Medulla oblongata (tissue), 1 donor: ENCODE measurements around the gene DPYSL4.

Experiments
- DNase-seq: peaks from one replicate; pipeline ENCODE4 v3.0.0-alpha.2; 2015; ENCODE audit errors: extremely low spot score

DPYSL4 gene

DNA sequence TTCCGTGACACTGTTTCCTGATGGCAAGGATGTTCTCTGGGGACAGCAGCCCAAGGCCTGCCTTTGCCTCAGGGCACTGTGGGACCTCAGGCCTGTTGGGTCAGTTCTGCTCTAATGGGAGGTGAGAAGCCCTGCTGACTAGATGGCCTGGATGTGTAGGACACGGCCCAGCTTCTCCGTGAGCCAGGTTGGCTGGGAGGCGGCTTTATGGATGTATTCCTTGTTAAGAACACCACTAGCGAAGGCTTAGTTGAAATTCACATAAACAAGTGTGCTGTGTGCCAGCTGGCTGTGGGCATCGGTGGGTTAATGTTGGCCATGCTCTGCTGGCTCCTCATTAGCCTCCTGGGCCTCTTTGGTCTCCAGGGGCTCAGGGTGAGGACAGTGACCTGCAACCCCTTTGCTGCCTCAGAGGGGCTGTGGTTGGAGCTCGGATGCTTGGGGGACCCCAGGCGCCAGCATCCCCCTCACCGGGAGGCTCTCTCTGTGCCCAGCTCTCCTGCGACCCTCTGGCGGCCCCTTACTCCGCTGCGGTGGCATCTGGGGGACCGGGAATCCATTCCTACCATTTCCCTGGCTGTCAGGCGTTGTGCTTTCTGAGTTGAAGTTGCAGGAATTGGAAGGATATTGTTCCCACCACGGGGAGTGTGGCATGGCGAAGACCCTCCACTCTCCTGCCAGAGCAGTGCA lies 22.8 kb upstream of the DPYSL4 start:
- DNase-seq, result no peak

DNA sequence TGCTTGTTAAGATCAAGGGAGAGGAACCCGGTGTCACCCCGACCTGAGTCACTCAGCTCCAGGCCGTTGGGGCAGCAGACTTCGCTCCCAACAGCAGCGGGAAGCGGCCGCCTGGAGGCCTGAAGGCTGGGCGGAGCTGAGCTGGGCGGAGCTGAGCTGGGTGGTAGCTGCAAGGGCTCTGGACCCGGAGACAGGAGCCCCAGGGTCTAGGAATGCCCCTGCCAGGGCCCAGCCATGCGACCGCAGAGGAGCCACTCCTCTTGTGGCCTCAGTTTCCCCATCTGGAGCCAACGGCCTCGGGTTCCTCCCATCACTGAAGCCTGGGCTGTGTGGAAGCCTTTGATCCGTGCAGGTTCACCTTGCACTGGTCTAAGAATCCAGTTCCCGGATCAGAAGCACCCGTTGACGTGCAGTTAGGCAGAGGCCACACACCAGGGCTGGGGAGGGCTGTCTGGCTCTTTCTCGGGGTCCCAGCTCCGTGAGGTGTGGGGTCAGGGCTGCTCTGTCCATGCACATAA lies 21.9 kb upstream of the DPYSL4 start:
- DNase-seq, result no peak

DNA sequence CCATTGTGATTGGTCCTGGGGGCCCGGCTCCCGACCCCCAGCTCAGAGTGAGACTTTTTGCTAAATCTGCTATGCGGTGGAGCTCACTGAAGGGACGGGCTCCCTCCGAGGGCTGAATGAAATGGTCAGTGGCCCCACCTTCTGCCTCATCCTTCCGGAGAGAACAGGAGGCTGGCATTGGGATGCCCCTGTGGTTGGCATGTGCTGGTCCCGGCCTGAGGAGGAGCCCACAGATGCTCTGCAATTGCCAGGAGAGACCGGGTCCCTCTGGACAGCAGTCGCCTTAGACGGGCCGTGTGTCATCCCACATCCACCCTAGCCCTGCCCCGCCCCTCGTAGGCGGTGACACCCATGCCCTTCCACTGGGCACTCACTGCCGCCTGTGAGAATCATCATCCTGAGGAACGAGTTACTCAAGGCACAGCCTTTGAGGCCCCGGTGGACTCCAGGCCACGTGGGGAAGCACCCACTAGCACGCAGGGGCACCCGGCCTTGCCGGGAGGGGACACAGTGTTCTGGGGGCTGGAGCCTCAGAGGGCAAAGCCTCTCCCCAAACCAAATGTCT lies 21.2 kb upstream of the DPYSL4 start:
- no peak for DNase-seq

DNA sequence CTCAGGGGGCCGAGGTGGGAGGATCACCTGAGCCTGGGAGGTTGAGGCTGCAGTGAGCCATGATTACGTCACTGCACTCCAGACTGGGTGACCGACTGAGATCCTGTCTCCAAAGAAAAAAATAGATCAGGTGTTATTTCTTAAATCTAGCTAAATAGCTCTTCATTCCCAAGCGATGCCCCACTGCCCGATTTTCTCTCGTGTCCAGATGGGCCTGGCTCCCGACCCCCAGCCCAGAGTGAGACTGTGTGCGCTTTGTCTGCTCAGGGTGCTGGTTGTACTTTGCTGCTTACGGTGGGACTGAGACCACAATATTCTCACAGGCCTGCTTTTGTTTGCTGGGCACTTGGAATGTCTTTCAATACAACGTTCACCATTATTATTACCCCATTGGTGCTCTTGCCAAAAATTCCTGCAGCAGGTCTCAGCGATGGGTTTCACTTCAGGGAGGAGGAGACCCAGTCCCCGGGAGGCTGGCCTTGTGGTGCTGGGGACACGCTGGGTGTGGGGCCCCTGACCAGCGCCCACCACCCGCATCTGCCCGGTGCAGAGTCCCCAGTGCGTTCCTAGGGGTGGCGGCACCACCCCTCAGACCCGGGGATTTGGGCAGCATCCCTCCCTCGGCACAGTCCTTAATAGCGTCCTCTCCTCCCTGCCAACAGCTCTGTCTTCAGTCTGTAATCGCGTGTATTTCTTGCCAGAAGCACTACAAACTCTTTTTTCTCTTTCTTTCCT lies 20.4 kb upstream of the DPYSL4 start:
- DNase-seq, result no peak

DNA sequence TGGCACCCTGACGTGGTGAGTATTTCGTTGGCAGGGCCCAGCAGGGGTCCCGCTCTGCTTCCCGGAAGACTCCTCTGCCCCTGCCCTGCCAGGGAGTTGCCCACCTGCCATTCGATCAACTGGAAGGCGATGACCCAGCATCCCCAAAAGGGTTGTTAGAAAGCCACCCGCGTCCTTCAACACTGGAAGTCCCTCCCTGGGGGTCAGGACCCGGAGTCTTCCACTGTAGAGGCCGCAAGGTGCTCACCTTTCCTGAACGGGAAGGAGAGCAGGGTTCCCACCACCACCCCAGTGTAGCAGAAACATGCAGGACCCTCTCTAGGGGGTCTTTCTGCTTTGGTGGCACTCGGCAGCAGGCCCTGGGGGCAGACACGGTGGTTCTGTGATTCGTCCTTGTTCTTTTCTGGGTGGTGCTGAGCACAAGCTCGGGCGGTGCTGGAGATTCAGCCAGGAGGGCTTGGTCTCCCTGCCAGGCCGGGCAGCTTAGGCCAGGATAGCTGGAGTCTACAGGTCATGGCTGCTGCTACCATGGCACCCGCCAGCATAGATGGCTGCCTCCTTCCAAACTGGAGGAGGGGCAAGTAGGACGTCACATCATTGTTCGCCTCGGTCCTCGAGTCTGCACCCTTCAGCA lies 19.6 kb upstream of the DPYSL4 start:
- DNase-seq, result no peak

DNA sequence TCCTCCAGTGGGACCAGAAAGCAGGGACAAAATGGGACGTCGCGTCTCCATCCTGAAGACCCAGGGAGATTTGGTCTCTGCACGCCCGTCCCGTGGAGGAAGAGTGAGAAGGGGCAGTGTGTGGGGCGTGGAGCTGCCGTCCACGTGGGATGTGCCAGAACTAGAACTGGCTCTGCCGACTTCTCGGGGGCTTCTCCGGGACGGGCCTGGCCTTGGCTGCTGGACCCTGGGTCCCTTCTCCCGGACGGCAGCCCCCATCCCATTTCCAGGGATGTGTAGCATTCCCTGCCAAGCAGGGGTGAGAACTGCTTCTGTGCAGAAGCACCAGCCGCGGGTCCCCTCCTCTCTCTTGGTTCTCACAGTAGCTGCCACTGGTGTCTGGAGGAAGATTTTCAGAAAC lies 18.8 kb upstream of the DPYSL4 start:
- DNase-seq, result no peak

DNA sequence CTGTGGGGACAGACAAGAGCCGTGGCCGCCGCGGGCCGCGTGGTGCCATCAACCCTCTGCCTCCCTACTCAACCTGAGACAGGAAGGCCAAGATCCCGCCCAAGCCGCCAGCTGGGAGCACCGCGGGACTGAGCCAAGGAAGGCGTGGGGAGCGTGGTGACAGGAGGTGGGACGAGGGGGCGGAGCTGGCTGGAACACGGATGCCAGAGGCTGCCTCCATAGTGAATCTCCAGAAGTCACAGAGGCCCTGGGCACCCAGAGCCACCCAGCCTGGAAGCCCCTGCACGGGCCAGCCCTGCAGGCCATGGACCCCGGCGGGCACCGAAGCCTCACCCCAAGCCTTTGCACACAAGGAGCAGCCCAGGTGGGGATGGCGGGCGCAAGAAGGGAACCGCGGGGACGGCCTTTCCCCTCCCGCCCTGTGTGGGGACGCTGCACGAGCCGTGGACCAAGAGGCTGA lies 18.1 kb upstream of the DPYSL4 start:
- DNase-seq, result no peak

DNA sequence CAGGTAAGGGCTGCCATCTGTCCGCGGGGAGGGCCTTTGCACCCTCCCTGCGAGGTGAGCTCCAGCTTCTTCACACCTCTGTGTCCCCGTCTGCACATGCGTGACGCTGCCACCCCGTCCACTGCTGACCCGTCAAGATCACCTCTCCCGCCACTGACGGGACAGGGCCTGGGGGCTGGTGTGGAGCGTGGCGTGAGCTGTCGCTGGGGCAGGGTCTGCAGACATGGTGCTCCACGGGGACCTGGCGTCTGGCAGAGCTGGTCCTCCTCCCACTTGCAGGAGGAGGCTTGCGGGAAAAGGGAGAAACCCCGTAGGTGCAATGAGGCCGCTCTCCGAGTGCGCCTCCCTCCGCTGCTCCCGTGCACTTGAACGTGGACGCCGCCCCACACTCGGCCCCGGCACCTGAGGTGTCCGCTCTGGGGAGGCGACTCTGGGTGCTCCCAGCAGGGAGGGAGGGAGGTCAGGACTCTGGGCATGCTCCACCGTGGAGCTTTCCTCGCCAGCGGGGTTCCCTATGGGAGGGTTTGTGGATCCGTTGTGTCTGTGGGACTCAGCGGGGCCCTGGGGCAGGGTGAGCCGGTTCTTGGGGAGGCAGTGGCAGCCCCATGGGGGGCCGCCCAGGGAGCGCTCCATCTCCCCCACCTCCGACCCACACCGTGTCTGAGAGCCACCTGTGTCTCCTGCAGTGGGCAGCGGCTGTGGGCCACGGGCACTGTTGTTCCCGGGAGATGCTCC lies 17.6 kb upstream of the DPYSL4 start:
- no peak for DNase-seq

DNA sequence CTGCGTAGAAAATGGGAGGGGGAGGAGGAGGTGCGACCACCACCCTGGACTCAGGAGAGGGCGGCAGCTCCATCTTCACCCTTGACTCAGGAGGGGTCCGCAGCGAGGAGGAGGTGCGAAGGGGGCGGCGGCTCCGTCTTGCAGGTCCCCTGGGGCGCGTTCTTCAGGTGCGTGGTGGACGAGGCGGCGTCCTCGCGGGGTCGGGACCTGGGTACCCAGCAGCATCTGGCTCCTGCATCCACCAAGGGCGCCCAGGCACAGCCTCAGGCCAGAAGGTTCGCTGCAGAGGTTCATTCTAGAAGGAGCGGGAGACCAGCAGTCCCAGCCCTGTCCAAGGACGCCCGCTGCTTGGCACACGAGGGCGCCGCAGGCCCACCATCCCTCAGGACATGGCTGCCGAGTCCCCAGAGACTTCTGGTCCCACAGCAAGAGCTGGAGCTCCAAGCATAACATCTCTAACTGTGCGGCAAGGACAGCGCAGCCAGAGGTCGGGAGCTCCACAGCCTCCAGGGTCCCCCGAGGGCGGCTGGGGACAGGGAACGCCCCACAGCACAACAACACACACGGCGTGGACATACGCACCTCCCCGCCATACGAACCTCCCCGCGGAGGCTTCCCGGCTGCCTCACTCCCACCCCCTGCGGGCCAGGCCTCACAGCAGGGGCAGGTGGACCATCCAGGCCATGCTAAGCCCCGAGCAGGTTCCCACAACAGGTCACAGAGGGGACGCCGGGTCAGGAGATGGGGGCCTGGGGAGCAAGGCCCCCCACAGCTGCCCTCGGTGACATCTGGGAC lies 16.8 kb upstream of the DPYSL4 start:
- no peak for DNase-seq

DNA sequence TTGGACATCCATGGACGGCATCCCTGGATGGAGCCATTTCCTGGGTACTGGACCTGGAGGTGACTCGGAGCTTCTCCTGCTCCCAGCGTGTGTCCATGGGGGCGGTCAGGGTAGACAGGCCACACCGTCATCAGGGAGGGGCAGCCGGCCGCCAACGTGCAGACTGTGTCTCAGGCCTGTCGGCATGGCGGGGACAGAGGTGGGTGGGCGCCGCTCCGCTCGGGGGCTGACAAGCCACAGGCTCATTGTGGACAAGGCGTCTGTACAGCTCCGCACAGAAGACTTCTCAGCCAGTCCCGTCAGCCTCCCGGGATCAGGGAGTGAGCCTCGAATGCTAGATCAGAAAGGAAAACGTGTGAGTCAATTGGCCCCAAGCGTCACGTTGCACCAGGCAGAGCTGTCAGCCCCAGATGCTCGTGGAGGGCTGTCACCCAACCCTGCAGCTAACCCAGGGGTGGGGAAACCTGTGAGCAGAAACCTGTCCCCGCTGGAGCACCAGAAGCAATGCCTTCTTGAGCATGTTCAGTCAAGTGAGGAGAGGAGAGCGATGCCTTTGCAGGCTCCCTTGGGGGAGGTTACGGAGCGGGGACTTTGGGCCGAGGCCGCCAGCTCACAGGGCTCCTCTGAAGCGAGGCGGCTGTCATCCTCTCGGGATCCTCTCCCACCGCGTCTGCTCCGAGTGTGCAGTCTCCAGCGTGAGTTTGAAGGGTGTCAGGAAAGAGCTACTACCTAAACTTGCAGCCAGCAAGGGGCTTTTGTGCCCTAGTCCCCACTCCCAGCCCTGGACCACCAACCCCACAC lies 16.0 kb upstream of the DPYSL4 start:
- DNase-seq, result no peak

DNA sequence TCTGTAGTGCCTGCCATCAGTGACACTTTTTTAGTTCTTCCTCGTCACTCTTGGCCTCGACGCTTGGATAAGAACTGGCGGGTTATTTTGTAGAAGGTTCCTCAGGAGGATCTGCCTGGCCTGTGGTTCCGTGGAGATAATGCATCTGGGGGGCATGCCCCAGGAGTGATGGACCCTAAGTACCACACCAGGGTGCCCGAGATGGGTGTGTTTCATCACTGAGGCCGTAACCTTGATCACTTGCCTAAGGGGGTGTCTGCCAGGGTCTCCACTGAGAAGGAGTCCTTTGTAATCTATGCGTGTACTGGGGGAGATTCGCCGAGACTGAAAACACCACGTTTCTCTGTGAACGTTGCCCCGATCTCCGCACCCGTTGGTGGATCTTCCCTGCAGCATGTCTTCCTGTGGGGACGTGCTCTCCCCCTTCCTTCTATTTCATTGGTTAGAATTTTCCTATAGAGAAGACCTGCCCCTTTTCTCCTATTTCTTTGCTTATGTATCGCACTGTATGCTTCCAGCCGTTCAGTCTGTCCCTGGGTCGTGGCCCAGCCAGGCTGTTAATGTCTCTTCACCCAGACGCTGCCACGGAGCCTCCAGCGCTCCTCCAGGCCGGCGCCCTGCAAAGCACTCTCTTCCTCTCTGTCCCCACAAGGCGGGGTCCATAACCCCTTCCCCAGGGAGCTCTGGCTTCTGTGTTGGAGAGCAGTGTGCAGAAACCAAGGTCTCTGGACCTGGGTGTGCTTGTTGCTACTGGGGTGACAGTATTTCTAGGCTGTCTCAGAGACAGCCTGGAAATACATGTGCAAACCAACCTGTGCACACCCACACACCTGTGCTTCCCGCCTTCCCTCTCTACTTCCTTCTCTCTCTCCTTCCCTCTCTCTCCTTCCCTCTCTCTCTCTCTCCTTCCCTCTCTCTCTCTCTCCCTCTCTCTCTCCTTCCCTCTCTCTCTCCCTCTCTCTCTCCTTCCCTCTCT lies 14.4 kb upstream of the DPYSL4 start:
- no peak for DNase-seq

DNA sequence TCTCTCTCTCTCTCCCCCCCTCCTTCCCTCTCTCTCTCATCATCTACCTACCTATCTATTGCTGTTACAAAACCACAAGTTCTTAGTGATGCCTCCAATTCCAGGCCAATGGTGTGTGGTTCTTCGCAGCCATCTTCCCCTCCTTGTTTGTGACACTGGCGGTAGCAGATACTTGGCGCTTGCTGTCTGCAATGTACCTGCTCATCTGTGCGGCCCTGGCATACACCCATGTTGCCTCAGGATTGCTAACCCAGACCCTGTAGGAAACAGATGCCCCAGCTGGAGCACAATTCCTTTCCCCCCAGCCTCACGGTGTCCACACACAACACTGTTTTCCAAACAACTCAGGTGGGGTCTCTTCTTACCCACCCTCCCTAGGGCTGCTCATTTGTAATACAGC lies 13.6 kb upstream of the DPYSL4 start:
- no peak for DNase-seq

DNA sequence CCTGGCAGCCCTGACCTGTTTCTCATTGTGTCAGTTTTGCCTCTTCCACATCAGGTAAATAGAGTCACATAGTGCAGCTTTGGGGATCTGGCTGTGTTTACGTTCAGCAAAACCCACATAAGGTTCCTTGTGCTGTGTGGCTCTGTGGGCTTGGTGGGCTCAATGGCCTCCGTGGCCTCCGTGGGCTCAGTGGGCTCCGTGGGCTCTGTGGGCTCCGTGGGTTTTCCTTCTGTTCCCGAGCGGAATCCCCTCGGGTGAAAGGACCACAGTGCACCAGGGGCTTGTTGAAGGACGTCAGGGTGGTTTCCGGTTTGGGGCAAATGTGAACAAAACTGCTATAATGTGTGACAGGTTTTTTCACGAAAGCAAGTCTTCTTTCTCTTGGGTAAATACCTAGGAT lies 12.5 kb upstream of the DPYSL4 start:
- no peak for DNase-seq

DNA sequence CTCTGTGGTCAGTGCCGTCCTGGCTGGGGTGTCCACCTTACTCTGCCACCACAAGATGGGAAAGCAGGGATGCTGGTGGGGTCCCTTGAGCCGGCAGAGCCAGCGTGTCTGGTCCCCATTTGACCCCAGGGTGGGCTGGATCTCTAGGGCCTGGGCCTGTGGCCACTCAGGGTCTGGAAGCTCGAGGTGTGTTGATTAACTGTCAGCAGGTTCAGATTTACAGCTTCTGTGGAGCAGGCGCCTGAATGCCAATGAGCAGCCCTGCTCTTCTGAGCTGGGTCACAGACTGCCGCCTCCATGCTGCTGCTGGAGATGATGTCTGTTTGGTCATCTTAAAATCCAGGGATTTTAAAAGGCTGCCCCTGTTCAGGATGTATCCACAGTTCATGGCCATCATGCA lies 11.3 kb upstream of the DPYSL4 start:
- no peak for DNase-seq

DNA sequence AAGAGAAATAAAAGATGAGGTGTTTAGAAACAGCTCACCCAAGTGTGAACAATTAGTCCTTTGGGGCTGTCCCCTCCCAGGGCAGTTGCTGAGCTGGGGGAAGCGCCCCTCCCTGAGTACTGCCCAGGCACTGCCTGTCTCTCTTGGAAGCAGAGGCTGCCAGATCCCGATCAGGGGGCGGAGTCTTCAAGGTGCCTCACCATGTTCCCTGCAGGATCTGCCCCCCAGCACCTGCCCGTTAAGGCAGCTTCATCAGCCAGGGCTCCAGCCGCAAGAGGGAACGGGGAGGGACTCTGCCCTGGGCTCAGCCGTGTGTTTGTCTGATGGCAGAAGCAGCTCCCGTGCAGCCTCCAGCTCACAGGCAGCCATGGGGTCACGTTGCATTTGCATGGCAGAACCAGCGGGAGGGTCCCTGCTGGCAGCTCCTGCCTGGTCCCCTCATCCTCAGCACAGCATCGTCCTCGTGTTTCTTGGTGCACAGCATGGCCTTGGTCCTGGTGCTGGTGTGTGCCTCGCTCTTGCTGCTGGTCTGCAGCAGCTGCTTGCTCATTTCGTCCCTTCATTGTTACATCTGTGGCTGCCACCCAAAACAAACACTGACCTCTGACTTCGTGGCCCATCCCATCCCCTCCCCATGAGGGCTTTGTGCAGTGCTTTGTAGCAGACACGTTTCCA lies 10.7 kb upstream of the DPYSL4 start:
- peak; percentile 80 for DNase-seq

DNA sequence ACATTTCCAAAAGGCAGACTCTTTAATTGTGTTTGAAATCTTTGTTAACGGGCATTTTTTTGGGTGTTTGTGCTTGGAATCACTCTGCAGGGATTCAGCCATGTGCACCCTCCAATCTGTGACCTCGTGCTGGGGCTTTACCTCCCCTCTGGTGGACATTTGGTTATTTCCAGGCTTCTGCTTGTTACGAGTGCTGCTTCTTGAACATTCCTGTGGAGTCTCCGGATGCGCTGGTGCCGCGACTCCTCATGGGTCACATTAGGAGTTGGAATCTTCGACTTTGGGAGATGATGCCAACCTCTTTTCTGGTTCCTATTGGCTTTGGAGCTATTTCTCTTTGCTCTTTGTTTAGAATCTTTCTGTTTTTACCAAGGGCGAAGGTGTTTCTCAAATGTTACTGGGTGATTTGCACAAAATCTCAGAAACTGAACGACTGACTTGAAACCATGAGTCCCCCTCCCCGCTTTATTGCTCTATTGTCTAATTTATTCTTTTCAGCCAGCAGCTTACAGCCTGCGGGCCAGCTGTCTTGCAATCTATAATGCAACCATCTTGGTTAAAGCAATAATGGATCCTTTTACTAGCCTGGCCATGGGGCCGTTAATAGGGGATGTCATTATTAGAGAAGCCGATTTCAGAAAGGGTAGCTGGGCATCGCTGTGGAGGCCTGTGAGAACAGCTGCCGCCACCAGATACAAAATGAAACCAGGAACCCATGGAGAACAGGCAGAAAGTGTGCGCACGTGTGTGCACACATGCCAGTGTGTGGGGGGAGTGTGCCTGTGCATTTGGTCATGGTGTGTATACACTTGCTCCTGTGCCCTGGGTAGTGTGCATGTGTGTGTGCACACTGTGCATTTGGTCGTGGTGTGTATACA lies 9.9 kb upstream of the DPYSL4 start:
- no peak for DNase-seq

DNA sequence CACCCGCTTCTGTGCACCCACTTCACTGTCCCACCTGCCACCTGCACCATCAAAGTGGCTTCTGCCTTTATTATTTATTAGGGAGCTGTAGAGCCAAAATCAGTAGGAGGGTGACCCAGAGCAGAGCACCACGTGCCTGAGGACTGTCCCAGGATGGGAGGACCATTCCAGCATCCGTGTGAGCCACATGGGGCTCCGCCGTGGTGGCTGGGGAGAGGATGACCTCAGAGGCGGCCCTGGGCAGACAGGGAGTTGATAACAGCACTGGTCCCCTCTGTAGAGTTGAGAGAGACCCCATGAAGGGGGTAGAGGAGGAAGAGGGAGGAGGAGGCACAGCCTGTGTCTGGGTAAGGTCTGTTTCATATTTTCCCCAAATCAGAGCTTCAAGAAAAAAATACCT lies 8.7 kb upstream of the DPYSL4 start:
- no peak for DNase-seq
